ENCODE data around the gene CLEC3B. TPM values are rescaled to one million over a fixed set of nuclear protein-coding genes. Genes with fewer than 3 reads are reported as not detected.
"Not testable (repeated sequence)": the region's sequence is repeated elsewhere in the genome, so short reads cannot be mapped to it uniquely, and the experiment has no call there.

Gene CLEC3B
- total RNA-seq, 4 donors from 2014 or later: 20.4 to 127 (median 77.6) TPM

GRCh38 chr3:45043728-45044299 is 17.7 kb downstream of the CLEC3B start:
- Histone ChIP-seq H3K4me1 (peaks cover 0 to 32% (median 4%) of the 10 kb centered on the region in 3 donors), H3K27ac (peak overlapping the region in 2 of 4 donors; percentile 46 to 49), H3K9me3 (no peaks in the 10 kb centered on the region), H3K36me3 (no peaks in the 10 kb centered on the region), H3K4me3 (no peak overlapping the region), H3K27me3 (no peaks in the 10 kb centered on the region)
- no peak for ATAC-seq
- TF ChIP-seq POLR2AphosphoS5 (IDR thresholded peaks at IDR 0.05) (no peak), CTCF (IDR thresholded peaks at IDR 0.05) (peak in 1 of 4 experiments; percentile 44)
- WGBS, 2 donors (ENCODE audit: low coverage in 1 of 2): 11 to 50% methylated on average over 1 to 2 of the region's 2 CpGs

- no peak overlapping the region for H3K4me3 ChIP-seq
- no peaks in the 10 kb centered on the region for H3K36me3 ChIP-seq
- no peak for ATAC-seq
- H3K4me1 ChIP-seq: peaks cover 0 to 10% (median 4%) of the 10 kb centered on the region in 3 donors
- H3K27me3 ChIP-seq: no peaks in the 10 kb centered on the region
- 32 to 33% methylated on average over 3 of the region's 4 CpGs for WGBS, 2 donors (ENCODE audit: low coverage in 1 of 2)
- TF ChIP-seq POLR2AphosphoS5 (IDR thresholded peaks at IDR 0.05) (no peak), CTCF (IDR thresholded peaks at IDR 0.05) (no peak), POLR2A (IDR thresholded peaks at IDR 0.05) (no peak), EP300 (IDR thresholded peaks at IDR 0.05) (no peak)
- H3K27ac ChIP-seq: no peak overlapping the region
- H3K9me3 ChIP-seq: no peaks in the 10 kb centered on the region
Observed at GRCh38 chr3:45048244-45048643, 22.1 kb downstream of the CLEC3B start.

- Histone ChIP-seq H3K27me3 (no peaks in the 10 kb centered on the region), H3K4me1 (peaks cover 0 to 13% (median 5%) of the 10 kb centered on the region in 3 donors), H3K27ac (no peak overlapping the region), H3K36me3 (no peaks in the 10 kb centered on the region), H3K9me3 (no peaks in the 10 kb centered on the region), H3K4me3 (no peak overlapping the region)
- WGBS, 2 donors (ENCODE audit: low coverage in 1 of 2): 91 to 100% methylated on average over 2 to 4 of the region's 4 CpGs
- ATAC-seq: no peak
- no peak for TF ChIP-seq POLR2A (IDR thresholded peaks at IDR 0.05)
- no peak for TF ChIP-seq POLR2AphosphoS5 (IDR thresholded peaks at IDR 0.05)
- TF ChIP-seq CTCF (IDR thresholded peaks at IDR 0.05): no peak
- TF ChIP-seq EP300 (IDR thresholded peaks at IDR 0.05): no peak
Observed at GRCh38 chr3:45049807-45050206, 23.7 kb downstream of the CLEC3B start.

GRCh38 chr3:45051685-45052084 is 25.6 kb downstream of the CLEC3B start:
- no peak overlapping the region for H3K27ac ChIP-seq
- H3K9me3 ChIP-seq: no peaks in the 10 kb centered on the region
- ATAC-seq: no peak
- H3K36me3 ChIP-seq: no peaks in the 10 kb centered on the region
- H3K4me3 ChIP-seq: no peak overlapping the region
- H3K27me3 ChIP-seq: no peaks in the 10 kb centered on the region
- WGBS, 2 donors (ENCODE audit: low coverage in 1 of 2): 80% methylated on average over 1 of the region's 6 CpGs; no CpG with 5 or more reads in 1 of the 2 donors
- H3K4me1 ChIP-seq: peaks cover 3 to 31% (median 18%) of the 10 kb centered on the region in 3 donors
- TF ChIP-seq POLR2A (IDR thresholded peaks at IDR 0.05): no peak
- TF ChIP-seq CTCF (IDR thresholded peaks at IDR 0.05): no peak
- no peak for TF ChIP-seq EP300 (IDR thresholded peaks at IDR 0.05)
- TF ChIP-seq POLR2AphosphoS5 (IDR thresholded peaks at IDR 0.05): no peak

GRCh38 chr3:45053805-45054195 is 27.7 kb downstream of the CLEC3B start:
- not testable (repeated sequence) for H3K4me3 ChIP-seq, H3K9me3 ChIP-seq, ATAC-seq, H3K27me3 ChIP-seq, H3K36me3 ChIP-seq
- 71 to 80% methylated on average over 1 of the region's 1 CpG for WGBS, 2 donors (ENCODE audit: low coverage in 1 of 2)
- H3K27ac ChIP-seq: peak overlapping the region in 2 of 4 donors; percentile 69 to 77
- peaks cover 3 to 53% (median 18%) of the 10 kb centered on the region in 3 donors for H3K4me1 ChIP-seq
